ENCODE results near the gene KLHL10.

KLHL10 gene

DNA sequence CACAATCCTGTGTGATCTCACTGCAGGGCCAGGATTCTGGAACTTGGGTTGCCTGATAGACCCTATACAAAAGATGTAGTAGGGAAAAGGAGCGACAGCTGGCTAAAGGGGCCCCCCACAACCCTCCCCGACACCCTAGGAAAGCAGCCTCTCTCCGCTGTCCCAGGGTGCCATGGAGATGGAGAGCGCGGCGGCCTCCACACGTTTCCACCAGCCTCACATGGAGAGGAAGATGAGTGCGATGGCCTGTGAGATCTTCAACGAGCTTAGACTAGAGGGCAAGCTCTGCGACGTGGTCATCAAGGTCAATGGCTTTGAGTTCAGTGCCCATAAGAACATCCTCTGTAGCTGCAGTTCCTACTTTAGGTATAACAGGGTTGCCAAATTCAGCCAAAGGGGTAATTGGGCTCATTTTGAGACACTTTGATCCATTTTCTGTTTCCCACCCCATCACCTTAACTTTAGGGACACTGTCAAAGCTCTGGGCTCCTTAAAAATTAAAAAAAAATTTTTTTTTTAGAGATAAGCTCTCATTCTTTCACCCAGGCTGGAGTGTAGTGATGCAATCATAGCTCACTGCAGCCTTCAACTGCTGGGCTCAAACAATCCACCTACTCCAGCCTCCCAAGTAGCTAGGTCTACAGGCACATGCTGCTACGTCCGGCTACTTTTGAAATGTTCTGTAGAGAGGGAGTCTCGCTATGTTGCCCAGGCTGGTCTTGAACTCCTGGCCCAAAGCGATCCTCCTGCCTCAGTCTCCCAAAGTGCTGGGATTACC is at the start of gene KLHL10:
KLHL10 (plus strand) TSS at position 65 of the 778 bp plus-strand sequence; CDS start at position 173, 108 bp downstream.
- no peak for DNase-seq (ENCODE audit: low read depth in 1 of 2, low spot score in 1 of 2)

- no peak for DNase-seq (ENCODE audit: low read depth in 1 of 2, low spot score in 1 of 2)
Observed at GRCh38 chr17:41792845-41793783, 44.5 kb upstream of the KLHL10 start.

- DNase-seq (ENCODE audit: low read depth in 1 of 2, low spot score in 1 of 2) = no peak
Observed at GRCh38 chr17:41793784-41794539, 43.7 kb upstream of the KLHL10 start.

GRCh38 chr17:41794540-41794975 is 43.1 kb upstream of the KLHL10 start:
- DNase-seq (ENCODE audit: low read depth in 1 of 2, low spot score in 1 of 2) = no peak

DNA sequence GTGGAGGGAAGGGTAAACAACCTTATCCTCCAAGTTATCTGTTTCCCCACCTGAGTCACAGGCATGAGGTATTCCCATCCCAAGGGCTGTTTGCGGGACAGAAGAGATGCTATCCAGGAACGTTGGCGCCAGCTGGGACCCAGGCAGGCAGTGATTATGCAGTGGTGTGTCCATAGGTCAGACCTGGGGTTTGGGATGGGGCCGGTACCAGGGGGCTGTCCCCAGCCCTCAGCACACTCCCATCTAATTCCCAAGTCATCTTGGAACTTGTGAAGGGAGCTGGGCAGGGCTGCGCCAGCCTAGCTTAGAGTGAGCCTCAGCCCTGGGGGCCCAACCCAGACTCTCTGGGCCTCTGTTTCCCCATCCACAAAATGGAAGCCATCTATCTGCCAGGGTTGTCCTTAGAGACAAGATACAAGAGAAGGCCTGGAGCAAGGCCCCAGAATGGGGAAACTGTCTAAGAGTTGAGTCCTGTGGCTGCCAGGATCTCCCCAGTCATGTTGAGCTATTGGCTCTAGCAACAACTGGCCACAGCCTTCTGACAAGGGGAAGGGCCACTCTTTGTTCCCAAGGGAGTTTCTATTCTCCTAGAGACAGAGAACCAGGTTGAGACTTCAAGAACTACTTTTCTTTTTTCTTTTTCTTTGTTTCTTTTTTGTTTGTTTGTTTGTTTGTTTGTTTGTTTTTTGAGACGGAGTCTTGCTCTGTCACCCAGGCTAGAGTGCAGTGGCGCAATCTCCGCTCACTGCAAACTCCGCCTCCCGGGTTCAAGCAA is 41.3 kb upstream of the KLHL10 start:
- DNase-seq (ENCODE audit: low read depth in 1 of 2, low spot score in 1 of 2) = no peak

- no peak for DNase-seq (ENCODE audit: low read depth in 1 of 2, low spot score in 1 of 2)
Observed at GRCh38 chr17:41797377-41797776, 40.2 kb upstream of the KLHL10 start.

DNA sequence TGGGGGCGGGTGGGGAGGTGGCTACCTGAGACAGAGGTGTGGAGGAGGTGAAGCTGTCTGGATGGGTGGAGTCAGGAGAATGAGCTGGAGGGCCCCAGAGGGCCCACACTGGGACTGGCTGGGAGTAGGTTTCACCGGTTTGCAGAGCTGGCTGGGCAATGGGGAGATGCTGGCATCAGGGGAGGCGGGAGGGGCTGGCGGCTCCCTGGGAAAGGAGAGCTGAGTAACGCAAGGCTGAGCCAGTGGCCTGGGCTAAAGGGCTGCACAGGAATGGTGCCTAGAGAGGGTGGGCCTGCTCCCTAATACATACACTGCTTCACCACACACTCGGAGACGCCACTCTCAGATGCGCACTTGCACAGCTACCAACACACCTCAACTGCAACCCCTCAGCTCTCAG is 38.3 kb upstream of the KLHL10 start:
- DNase-seq (ENCODE audit: low read depth in 1 of 2, low spot score in 1 of 2) = no peak

- no peak for DNase-seq (ENCODE audit: low read depth in 1 of 2, low spot score in 1 of 2)
Observed at GRCh38 chr17:41800601-41801373, 36.8 kb upstream of the KLHL10 start.

GRCh38 chr17:41801374-41802271 is 36.0 kb upstream of the KLHL10 start:
- peak; percentile 54 to 70 for DNase-seq (ENCODE audit: low read depth in 1 of 2, low spot score in 1 of 2)

DNA sequence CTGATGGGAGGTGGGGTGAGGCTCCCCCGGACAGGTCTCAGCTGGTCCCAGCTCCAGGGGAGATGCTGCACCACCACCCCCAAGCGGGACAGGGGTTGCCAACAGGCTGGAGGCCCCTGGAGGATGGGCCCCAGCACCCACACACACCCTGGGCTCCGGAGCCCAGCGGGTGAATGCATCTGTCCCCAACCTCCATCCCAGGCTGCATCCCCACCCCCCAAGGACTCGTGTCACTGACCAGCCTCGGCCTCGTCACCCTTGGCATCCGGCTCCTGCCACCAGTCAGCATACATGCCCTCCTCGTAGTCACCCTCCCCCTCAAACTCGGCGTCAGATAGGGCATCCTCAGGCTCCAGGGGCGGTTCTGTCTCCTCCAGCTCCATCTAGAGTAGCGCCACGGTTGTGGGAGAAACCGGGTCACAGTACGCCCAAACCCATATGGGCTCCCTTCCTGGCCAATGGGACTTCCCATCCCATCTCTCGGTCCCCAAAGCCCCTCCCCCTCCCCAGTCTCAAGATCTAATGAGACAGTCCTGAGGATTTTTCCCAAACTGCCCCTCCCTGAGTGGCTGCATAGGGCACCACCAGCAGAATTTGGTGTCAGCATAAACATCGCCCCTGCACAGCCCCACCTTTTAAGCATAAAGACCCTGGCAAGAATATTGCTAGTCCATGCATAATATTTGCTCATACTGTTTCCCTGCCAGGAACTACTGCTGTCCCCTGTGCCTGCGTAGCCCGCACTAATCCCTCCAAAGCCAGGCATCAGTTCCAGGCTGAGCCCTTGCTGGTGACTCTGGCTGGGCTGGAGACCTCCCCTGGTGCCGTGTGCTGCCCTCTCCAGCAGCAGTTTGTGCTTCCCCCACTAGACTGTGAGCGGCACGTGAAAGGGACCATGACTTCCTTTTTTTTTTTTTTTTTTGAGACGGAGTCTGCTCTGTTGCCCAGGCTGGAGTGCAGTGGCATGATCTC is 34.3 kb upstream of the KLHL10 start:
- DNase-seq (ENCODE audit: low read depth in 1 of 2, low spot score in 1 of 2) = no peak

DNA sequence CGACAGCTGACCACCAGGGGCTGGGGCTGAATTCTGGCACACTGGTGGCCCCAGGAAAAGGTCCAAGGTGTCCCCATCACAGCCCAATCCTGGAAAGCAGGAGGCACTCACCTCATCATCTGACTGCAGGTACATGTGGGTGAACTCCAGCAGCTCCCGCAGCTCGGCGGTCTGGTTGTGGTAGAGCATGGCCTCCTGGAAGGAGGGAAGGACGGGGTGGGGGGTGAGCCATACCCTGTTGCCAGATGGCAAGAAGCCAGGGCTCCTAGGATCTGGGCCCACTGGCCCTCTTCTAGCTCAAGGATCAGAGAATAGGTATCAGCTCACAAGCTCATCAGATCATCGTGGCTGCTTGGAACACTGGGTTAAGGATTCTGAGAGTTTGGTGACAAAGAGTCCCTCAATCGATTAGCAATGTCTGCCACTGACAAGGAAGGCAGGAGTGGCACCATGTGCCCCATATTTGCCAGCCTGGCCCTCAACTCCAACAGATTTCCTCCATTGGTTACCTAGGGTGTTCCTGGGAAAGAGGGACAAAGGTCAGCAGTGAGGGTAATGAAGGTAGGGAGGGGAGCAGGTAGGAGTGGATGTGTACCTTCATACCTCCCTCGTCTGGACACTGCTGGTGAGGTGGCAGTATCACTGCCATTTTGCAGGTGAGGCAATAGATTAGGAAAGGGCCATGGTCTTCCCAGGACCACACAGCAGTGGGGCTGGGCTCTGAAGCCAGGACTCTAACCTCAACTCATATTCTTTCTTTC is 30.8 kb upstream of the KLHL10 start:
- DNase-seq (ENCODE audit: low read depth in 1 of 2, low spot score in 1 of 2) = no peak

DNA sequence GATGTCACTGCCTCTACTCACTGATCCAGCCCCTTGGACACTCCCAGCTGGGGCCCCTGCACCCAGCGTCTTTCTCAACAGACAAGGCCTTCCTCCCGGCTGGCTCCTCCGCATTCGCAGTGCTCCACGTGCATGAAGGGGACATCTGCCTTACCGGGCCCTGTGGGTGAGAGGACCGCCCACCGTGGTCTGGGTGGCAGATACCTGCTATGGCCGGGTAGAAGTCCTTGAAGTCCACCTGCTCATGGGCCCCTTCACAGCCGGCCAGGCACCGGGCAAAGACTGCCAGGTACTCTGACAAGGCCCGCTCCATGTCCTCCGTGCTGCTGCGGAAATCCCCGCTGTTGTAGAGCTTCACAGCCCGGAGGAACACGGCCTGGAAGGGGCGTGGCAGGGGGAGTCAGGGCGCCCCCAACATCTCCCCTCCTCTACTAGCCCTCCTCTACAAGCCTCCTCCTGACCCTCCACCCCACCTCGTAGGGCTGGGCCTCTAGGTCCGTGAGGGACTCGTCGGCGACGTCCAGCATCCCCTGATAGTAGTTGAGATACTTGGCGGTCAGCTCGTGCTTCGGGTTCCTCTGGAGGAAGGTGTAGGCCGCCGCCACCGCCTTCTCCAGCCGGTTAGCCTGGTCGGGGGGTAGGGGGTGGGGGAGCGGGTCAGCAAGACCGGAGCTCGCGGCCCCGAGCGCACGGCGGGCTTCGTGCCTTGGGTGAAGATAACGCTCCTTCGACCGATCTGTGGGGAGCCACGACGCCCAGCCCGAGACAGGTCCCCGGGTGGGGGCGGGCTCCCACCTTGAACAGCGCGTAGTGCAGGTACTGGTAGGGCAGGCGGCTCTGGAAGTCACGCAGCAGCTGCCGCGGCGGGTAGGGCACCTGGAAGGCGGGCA is 26.7 kb upstream of the KLHL10 start:
- no peak for DNase-seq (ENCODE audit: low read depth in 1 of 2, low spot score in 1 of 2)

DNA sequence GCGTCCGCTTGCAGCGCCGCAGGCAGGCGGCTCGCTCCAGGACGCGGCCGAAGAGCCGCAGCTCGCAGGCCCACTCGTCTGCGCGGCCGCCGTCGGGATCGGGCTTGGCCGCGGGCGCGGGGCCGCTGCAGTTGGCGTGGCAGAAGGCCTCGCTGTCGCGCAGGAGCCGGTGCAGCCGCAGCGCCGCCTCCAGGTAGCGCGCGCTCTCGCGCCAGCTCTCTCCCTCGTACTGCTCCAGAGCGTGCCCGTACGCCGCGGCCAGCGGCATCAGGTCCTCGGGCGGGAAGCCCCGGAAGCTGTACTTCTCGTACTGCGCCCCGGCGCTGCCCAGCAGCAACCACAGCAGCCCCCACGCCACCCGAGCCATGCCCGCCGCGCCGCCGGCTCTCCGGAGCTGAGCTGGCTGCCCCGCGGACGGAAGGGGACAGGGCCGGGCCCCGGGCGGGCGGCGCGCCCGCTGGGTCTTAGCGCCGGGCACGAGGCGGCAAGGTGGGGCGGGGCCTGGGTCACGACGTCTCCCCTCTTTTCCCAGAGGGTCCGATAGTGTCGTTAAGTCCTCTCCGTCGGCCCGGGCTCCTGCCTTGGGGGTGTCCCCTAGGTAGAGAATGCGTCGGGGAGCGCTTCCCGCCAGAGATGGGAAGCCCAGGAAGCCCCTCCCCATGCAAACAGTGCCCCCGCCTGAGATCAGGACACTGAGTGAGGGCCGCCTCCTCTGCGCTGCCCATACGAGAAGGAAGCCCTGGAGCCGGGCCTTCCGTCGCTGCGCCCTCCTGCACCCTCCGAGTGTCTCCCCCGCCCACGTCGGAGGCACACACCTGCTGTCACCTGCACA is 25.9 kb upstream of the KLHL10 start, which contains the start of gene P3H4:
P3H4 (minus strand) TSS at position 401 of the 832 bp plus-strand sequence; CDS start at position 367, 34 bp downstream.
- DNase-seq (ENCODE audit: low read depth in 1 of 2, low spot score in 1 of 2) = peak; percentile 59 to 61

GRCh38 chr17:41812381-41813151 is 25.1 kb upstream of the KLHL10 start, which contains the start of gene FKBP10:
TSS of gene FKBP10 (plus strand) at chr17:41813004. CDS start at chr17:41813035, 31 bp downstream.
- peak in 1 of 2 donors; percentile 17 for DNase-seq (ENCODE audit: low read depth in 1 of 2, low spot score in 1 of 2)

Measured in activated T-helper 1 cell treated with anti-CD3 and anti-CD28 coated beads, Interleukin-2, amount 50 U/mL, for 16 hours (primary cell).